Adrenal gland (tissue), 12 donors: ENCODE measurements around the gene ASS1. TPM values are rescaled to one million over a fixed set of nuclear protein-coding genes. Genes with fewer than 3 reads are reported as not detected.

Source experiments
- DNase-seq, 7 donors: peaks; one replicate each; pipeline ENCODE4 v3.0.0-alpha.2; 2019 to 2020
- H3K27ac ChIP-seq, 5 donors: fragments of 200-600 bp; sonication (generic) in 4 of 5; 1 replicate in 3 of 5; 2 replicates in 2 of 5; pipeline versions ENCODE4 v1.5.1 to v1.8.0; 2016 to 2020; ENCODE audit warnings: mild to moderate bottlenecking in 1 of 5
- H3K27me3 ChIP-seq: fragments of 200-600 bp; 2 replicates; pipeline ENCODE4 v1.8.0; 2021
- H3K36me3 ChIP-seq, 2 donors: fragments of 200-600 bp; replicated peaks in 1 of 2; 1 replicate in 1 of 2; 2 replicates in 1 of 2; pipeline versions ENCODE4 v1.5.1 to v1.8.0; 2018 to 2022
- H3K4me1 ChIP-seq, 2 donors: fragments of 200-600 bp; replicated peaks in 1 of 2; 1 replicate in 1 of 2; 2 replicates in 1 of 2; pipeline versions ENCODE4 v1.5.1 to v1.8.0; 2018 to 2021
- H3K4me3 ChIP-seq, 4 donors: fragments of 200-600 bp; sonication (generic) in 3 of 4; one replicate each; pipeline ENCODE4 v1.5.1; 2016 to 2018
- H3K9me3 ChIP-seq, 3 donors: fragments of 200-600 bp; sonication (generic) in 1 of 3; replicated peaks in 1 of 3; 1 replicate in 2 of 3; 2 replicates in 1 of 3; pipeline versions ENCODE4 v1.5.1 to v1.8.0; 2016 to 2021
- CTCF ChIP-seq, 6 experiments: fragments of 450-650 bp in 4 of 6; fragments of 200-600 bp in 2 of 6; sonication (generic) in 1 of 6; IDR thresholded peaks; 1 replicate in 5 of 6; 2 replicates in 1 of 6; pipeline versions ENCODE4 v1.5.1 to v1.8.0; 2016 to 2021; ENCODE audit warnings: antibody characterized with exemption in 6 of 6, mild to moderate bottlenecking in 2 of 6, moderate library complexity in 1 of 6
- POLR2A ChIP-seq, 2 donors: fragments of 450-650 bp; IDR thresholded peaks; one replicate each; pipeline ENCODE4 v1.6.1; 2017; ENCODE audit warnings: antibody characterized with exemption in 2 of 2, mild to moderate bottlenecking in 2 of 2, moderate library complexity in 1 of 2
- WGBS, 4 donors: extraction: QIAGEN DNeasy Blood & Tissue Kit in 2 of 4; methylation state at CpG; one replicate each; pipeline versions ENCODE4 v1.1.5 to v1.1.7; 2013 to 2017; 5-methylcytosine and 5-hydroxymethylcytosine counted together
- intact Hi-C, 2 donors: fragments of 100-400 bp; cut with DNase I; formaldehyde crosslinking; loops; one replicate each; pipeline versions ENCODE4 v1.14.1 to v1.15.0; 2022 to 2023
- polyA plus RNA-seq, 3 donors: library from polyadenylated mRNA; stranded (reverse); fragments of 200-250 nt in 2 of 3; fragments of 350-450 nt in 1 of 3; fragmentation: Illumina TruSeq in 1 of 3; extraction: RNeasy Lipid Tissue Mini Kit (QIAGEN cat#74804) in 1 of 3; gene quantifications; one replicate each; pipeline ENCODE4 v1.2.3, GENCODE V29; 2013 to 2014
- total RNA-seq, 9 donors: library from RNA; depleted of rRNA in 4 of 9; stranded (reverse); fragments of >200 nt in 4 of 9; fragments of 120-200 nt in 1 of 9; fragmentation: NEBNext Ultra II Directional in 1 of 9; extraction: Animal tissue kit (Norgen Biotek cat#: 25700) in 1 of 9; gene quantifications; one replicate each; pipeline versions ENCODE4 v1.1.0 to v1.2.4, GENCODE V29; 2013 to 2023
- donor health status: healthy with polysubstance abuse.
- donor health status: Bipolar disorder and iron deficiency.
- donor health status: DM: yes; HTN: yes; CAD: no.
- donor health status: DM: no; HTN: no; CAD: no.
- donor health status: DM: no; HTN: no; CAD: no.
- donor health status: DM: yes; HTN: yes; CAD: no.

Gene ASS1
- total and polyA plus RNA-seq, 12 donors, result 11.3 to 438 (median 232) TPM

GRCh38 chr9:130462685-130463540 is 18.2 kb downstream of the ASS1 start:
- WGBS, 4 donors, result 90 to 94% (median 92%) methylated on average over 16 to 27 of the region's 27 CpGs
- DNase-seq, result no peak

GRCh38 chr9:130463763-130464745 is 19.3 kb downstream of the ASS1 start:
- Histone ChIP-seq H3K9me3 (no peaks in the 10 kb centered on the region), H3K4me3 (no peak overlapping the region), H3K27me3 (no peaks in the 10 kb centered on the region), H3K36me3 (no peaks in the 10 kb centered on the region), H3K4me1 (no peaks in the 10 kb centered on the region), H3K27ac (no peak overlapping the region)
- TF ChIP-seq POLR2A (IDR thresholded peaks at IDR 0.05) (no peak), CTCF (IDR thresholded peaks at IDR 0.05) (no peak)
- no peak for DNase-seq
- intact Hi-C loops, result no loop called here
- WGBS, 4 donors, result 81 to 91% (median 87%) methylated on average over 12 to 22 of the region's 22 CpGs

More at GRCh38 chr9:130462685-130463540, 18.2 kb downstream of the ASS1 start:
- Histone ChIP-seq H3K9me3 (no peaks in the 10 kb centered on the region), H3K4me1 (no peaks in the 10 kb centered on the region), H3K36me3 (no peaks in the 10 kb centered on the region), H3K27ac (no peak overlapping the region), H3K4me3 (no peak overlapping the region), H3K27me3 (no peaks in the 10 kb centered on the region)
- intact Hi-C loops, result no loop called here
- TF ChIP-seq CTCF (IDR thresholded peaks at IDR 0.05) (no peak), POLR2A (IDR thresholded peaks at IDR 0.05) (no peak)

- Histone ChIP-seq H3K36me3 (no peaks in the 10 kb centered on the region), H3K27ac (no peak overlapping the region), H3K4me3 (no peak overlapping the region), H3K9me3 (no peaks in the 10 kb centered on the region), H3K27me3 (no peaks in the 10 kb centered on the region), H3K4me1 (no peaks in the 10 kb centered on the region)
- intact Hi-C loops, result no loop called here
- TF ChIP-seq CTCF (IDR thresholded peaks at IDR 0.05), result no peak
- TF ChIP-seq POLR2A (IDR thresholded peaks at IDR 0.05), result no peak
- 85 to 93% (median 85%) methylated on average over 10 to 16 of the region's 16 CpGs for WGBS, 4 donors
- no peak for DNase-seq
Observed at GRCh38 chr9:130465383-130466096, 20.8 kb downstream of the ASS1 start.
